WTC11 (cell line): ENCODE data around the gene MFAP1.

Experiments
- TCF7 ChIP-seq: sonication (generic); formaldehyde crosslinking; IDR thresholded peaks from 2 replicates; pipeline ENCODE4 v1.8.0; 2022; ENCODE audit warnings: mild to moderate bottlenecking, low read depth, missing genetic modification reagents, moderate library complexity
- TEAD4 ChIP-seq: sonication (generic); formaldehyde crosslinking; IDR thresholded peaks from 2 replicates; pipeline ENCODE4 v1.8.0; 2022; ENCODE audit warnings: mild to moderate bottlenecking, missing genetic modification reagents
- ZNF423 ChIP-seq: fragments of 250-450 bp; sonication (Bioruptor Pico); IDR thresholded peaks from 2 replicates; pipeline ENCODE4 v2.1.2; 2022; ENCODE audit warnings: mild to moderate bottlenecking, moderate library complexity
- TF ChIP-seq, protein P1 (sequence below): fragments of 200-600 bp; IDR thresholded peaks from 2 replicates; pipeline ENCODE4 v1.8.0; 2022; ENCODE audit warnings: antibody characterized with exemption
- TF ChIP-seq, protein P2 (sequence below): sonication (generic); formaldehyde crosslinking; conservative IDR thresholded peaks from 2 replicates; pipeline ENCODE4 v1.8.1; 2023; ENCODE audit warnings: mild to moderate bottlenecking, low read depth, missing genetic modification reagents, moderate library complexity
- TF ChIP-seq, protein P3 (sequence below): sonication (generic); formaldehyde crosslinking; IDR thresholded peaks from 2 replicates; pipeline ENCODE4 v1.8.1; 2022; ENCODE audit warnings: low read depth, mild to moderate bottlenecking, moderate library complexity, missing genetic modification reagents, borderline replicate concordance
- TF ChIP-seq, protein P4 (sequence below): sonication (generic); formaldehyde crosslinking; IDR thresholded peaks from 2 replicates; pipeline ENCODE4 v1.8.0; 2023; ENCODE audit warnings: mild to moderate bottlenecking, missing genetic modification reagents
- TF ChIP-seq, protein P5 (sequence below): sonication (generic); formaldehyde crosslinking; IDR thresholded peaks from 2 replicates; pipeline ENCODE4 v1.8.0; 2022; ENCODE audit warnings: missing genetic modification reagents

DNA sequence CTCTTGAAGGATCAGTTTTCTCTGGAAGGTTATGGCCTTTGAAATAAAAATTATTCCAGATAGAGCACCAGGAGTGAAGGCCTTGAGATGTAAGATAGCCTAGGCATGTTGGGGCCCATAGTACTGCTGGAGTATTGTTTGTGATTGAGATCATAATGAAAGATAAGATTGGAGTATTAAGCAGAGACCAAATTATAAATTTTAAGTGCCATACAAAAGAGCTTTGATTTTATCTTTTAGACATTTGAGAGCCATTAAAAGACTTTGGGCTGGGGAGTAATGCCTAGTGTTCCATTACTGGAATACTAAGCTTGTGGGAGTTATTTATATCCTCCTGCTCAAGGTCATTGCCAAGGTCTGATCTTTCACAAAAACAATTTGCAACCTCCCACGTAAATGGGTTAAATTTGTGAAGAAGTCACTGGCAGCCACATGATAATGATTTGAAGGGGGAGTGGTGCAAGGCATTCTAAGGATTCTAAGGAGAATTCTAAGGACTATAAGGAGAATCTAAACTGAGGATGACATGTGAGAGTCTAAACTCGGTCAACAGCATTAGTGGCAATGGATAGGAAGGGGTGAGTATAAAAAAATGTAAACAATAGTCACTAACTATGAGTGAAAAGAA lies 60.6 kb downstream of the MFAP1 start:
- TF ChIP-seq, protein P1, sequence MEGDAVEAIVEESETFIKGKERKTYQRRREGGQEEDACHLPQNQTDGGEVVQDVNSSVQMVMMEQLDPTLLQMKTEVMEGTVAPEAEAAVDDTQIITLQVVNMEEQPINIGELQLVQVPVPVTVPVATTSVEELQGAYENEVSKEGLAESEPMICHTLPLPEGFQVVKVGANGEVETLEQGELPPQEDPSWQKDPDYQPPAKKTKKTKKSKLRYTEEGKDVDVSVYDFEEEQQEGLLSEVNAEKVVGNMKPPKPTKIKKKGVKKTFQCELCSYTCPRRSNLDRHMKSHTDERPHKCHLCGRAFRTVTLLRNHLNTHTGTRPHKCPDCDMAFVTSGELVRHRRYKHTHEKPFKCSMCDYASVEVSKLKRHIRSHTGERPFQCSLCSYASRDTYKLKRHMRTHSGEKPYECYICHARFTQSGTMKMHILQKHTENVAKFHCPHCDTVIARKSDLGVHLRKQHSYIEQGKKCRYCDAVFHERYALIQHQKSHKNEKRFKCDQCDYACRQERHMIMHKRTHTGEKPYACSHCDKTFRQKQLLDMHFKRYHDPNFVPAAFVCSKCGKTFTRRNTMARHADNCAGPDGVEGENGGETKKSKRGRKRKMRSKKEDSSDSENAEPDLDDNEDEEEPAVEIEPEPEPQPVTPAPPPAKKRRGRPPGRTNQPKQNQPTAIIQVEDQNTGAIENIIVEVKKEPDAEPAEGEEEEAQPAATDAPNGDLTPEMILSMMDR: no peak
- no peak for TF ChIP-seq ZNF423 (CRISPR knock-in tag)
- no peak for TF ChIP-seq TEAD4 (CRISPR knock-in tag)
- TF ChIP-seq, protein P2, sequence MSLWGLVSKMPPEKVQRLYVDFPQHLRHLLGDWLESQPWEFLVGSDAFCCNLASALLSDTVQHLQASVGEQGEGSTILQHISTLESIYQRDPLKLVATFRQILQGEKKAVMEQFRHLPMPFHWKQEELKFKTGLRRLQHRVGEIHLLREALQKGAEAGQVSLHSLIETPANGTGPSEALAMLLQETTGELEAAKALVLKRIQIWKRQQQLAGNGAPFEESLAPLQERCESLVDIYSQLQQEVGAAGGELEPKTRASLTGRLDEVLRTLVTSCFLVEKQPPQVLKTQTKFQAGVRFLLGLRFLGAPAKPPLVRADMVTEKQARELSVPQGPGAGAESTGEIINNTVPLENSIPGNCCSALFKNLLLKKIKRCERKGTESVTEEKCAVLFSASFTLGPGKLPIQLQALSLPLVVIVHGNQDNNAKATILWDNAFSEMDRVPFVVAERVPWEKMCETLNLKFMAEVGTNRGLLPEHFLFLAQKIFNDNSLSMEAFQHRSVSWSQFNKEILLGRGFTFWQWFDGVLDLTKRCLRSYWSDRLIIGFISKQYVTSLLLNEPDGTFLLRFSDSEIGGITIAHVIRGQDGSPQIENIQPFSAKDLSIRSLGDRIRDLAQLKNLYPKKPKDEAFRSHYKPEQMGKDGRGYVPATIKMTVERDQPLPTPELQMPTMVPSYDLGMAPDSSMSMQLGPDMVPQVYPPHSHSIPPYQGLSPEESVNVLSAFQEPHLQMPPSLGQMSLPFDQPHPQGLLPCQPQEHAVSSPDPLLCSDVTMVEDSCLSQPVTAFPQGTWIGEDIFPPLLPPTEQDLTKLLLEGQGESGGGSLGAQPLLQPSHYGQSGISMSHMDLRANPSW (CRISPR knock-in tag): no peak
- TF ChIP-seq, protein P3, sequence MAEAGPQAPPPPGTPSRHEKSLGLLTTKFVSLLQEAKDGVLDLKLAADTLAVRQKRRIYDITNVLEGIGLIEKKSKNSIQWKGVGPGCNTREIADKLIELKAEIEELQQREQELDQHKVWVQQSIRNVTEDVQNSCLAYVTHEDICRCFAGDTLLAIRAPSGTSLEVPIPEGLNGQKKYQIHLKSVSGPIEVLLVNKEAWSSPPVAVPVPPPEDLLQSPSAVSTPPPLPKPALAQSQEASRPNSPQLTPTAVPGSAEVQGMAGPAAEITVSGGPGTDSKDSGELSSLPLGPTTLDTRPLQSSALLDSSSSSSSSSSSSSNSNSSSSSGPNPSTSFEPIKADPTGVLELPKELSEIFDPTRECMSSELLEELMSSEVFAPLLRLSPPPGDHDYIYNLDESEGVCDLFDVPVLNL: no peak
- TF ChIP-seq, protein P4, sequence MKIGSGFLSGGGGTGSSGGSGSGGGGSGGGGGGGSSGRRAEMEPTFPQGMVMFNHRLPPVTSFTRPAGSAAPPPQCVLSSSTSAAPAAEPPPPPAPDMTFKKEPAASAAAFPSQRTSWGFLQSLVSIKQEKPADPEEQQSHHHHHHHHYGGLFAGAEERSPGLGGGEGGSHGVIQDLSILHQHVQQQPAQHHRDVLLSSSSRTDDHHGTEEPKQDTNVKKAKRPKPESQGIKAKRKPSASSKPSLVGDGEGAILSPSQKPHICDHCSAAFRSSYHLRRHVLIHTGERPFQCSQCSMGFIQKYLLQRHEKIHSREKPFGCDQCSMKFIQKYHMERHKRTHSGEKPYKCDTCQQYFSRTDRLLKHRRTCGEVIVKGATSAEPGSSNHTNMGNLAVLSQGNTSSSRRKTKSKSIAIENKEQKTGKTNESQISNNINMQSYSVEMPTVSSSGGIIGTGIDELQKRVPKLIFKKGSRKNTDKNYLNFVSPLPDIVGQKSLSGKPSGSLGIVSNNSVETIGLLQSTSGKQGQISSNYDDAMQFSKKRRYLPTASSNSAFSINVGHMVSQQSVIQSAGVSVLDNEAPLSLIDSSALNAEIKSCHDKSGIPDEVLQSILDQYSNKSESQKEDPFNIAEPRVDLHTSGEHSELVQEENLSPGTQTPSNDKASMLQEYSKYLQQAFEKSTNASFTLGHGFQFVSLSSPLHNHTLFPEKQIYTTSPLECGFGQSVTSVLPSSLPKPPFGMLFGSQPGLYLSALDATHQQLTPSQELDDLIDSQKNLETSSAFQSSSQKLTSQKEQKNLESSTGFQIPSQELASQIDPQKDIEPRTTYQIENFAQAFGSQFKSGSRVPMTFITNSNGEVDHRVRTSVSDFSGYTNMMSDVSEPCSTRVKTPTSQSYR (CRISPR knock-in tag): no peak
- TF ChIP-seq, protein P5, sequence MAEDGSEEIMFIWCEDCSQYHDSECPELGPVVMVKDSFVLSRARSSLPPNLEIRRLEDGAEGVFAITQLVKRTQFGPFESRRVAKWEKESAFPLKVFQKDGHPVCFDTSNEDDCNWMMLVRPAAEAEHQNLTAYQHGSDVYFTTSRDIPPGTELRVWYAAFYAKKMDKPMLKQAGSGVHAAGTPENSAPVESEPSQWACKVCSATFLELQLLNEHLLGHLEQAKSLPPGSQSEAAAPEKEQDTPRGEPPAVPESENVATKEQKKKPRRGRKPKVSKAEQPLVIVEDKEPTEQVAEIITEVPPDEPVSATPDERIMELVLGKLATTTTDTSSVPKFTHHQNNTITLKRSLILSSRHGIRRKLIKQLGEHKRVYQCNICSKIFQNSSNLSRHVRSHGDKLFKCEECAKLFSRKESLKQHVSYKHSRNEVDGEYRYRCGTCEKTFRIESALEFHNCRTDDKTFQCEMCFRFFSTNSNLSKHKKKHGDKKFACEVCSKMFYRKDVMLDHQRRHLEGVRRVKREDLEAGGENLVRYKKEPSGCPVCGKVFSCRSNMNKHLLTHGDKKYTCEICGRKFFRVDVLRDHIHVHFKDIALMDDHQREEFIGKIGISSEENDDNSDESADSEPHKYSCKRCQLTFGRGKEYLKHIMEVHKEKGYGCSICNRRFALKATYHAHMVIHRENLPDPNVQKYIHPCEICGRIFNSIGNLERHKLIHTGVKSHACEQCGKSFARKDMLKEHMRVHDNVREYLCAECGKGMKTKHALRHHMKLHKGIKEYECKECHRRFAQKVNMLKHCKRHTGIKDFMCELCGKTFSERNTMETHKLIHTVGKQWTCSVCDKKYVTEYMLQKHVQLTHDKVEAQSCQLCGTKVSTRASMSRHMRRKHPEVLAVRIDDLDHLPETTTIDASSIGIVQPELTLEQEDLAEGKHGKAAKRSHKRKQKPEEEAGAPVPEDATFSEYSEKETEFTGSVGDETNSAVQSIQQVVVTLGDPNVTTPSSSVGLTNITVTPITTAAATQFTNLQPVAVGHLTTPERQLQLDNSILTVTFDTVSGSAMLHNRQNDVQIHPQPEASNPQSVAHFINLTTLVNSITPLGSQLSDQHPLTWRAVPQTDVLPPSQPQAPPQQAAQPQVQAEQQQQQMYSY (CRISPR knock-in tag): no peak
- no peak for TF ChIP-seq TCF7 (CRISPR knock-in tag)
